ENCODE measurements around the gene RPL27A.
A peak's percentile ranks its signal among the peaks of the same experiment; 100 is the strongest.

DNA sequence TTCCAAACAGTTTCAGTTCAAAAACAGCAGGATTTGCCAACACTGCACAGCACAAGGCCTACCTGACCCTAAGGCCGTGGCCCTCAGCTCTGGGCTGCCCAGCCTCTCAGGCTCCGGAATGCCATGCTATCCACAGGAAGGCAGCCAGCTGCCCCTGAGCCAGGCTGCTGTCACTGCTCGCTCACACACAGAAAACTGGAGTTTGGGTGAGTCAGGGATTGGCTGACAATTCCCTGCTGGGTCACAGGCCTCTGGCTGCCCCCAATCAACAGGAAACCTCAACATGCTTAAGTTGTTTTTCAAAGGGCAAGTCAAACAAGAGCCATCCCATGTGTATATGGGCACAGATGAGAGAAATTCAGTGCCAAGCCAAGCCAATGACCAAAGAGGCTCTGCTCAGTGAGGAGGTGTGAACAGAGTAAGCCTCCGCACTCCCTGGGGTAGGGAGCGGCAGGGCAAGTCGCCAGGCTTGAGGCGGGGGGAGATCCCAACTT lies 50.2 kb downstream of the RPL27A start:
- TF ChIP-seq, protein P1, sequence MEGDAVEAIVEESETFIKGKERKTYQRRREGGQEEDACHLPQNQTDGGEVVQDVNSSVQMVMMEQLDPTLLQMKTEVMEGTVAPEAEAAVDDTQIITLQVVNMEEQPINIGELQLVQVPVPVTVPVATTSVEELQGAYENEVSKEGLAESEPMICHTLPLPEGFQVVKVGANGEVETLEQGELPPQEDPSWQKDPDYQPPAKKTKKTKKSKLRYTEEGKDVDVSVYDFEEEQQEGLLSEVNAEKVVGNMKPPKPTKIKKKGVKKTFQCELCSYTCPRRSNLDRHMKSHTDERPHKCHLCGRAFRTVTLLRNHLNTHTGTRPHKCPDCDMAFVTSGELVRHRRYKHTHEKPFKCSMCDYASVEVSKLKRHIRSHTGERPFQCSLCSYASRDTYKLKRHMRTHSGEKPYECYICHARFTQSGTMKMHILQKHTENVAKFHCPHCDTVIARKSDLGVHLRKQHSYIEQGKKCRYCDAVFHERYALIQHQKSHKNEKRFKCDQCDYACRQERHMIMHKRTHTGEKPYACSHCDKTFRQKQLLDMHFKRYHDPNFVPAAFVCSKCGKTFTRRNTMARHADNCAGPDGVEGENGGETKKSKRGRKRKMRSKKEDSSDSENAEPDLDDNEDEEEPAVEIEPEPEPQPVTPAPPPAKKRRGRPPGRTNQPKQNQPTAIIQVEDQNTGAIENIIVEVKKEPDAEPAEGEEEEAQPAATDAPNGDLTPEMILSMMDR (IDR thresholded peaks at IDR 0.05) = no peak
- TF ChIP-seq SMC3 (IDR thresholded peaks at IDR 0.05; ENCODE audit: low read depth, low read length) (no peak), EZH2phosphoT487 (IDR thresholded peaks at IDR 0.05; ENCODE audit: borderline replicate concordance, low read depth) (no peak), EP300 (IDR thresholded peaks at IDR 0.05; ENCODE audit: borderline replicate concordance in 1 of 2, low read depth in 1 of 2, low read length in 1 of 2) (peak in 1 of 2 experiments; percentile 72; a peak in 1 of 4 replicates), TAF1 (IDR thresholded peaks at IDR 0.05; ENCODE audit: borderline replicate concordance, low read depth, low read length) (no peak), RAD21 (IDR thresholded peaks at IDR 0.05; ENCODE audit: low read length) (no peak)
